ENCODE data around the gene NFATC3. TPM values are rescaled to one million over a fixed set of nuclear protein-coding genes. Genes with fewer than 3 reads are reported as not detected.

NFATC3 gene
- total and polyA plus RNA-seq, 2 of the 8 experiments (the other 6 are each of a cell fraction or from before 2014, with no cell fraction given): 17.6 to 34.5 TPM

DNA sequence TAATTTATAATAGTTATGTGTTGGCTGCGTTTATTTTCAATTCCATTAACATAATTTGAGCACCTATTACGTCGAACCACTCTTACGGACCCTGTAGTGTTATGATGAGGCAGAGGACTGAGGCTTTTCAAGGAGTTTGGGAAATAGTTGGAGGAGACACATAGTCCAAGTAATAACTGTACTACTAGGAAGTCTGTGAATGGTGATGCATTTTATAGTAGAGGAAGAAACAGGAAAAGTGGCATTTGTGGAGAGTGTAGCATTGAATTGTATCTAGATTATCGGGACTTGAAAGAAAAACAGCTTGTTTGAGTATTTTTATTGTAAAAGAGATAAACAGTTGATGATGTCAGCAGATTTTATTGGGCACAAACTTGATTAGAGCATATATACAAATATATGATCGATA is 1.7 kb downstream of the NFATC3 start:
- no peak overlapping the region for H3K4ac ChIP-seq (replicated peaks; ENCODE audit: insufficient read length, low read depth, low read length)
- no peak overlapping the region for H2BK120ac ChIP-seq (replicated peaks; ENCODE audit: low read depth, low read length)
- H3K23me2 ChIP-seq (ENCODE audit: low read depth, low read length): peaks cover 10% of the 10 kb centered on the region
- no peaks in the 10 kb centered on the region for H3K36me3 ChIP-seq (ENCODE audit: control insufficient read depth in 2 of 4, insufficient read depth in 4 of 4, low read length in 3 of 4)
- H3K27ac ChIP-seq (ENCODE audit: low read depth, low read length): no peak overlapping the region
- H3K4me1 ChIP-seq (replicated peaks in 1 of 4; ENCODE audit: control insufficient read depth in 3 of 4, insufficient read depth in 4 of 4, low read length in 3 of 4): peaks cover 2 to 14% (median 6%) of the 10 kb centered on the region in 4 experiments; a peak in 6 of 7 replicates
- H2BK5ac ChIP-seq (ENCODE audit: low read depth, low read length): no peak overlapping the region
- WGBS, 2 experiments (ENCODE audit: extremely low coverage in 1 of 2, insufficient coverage in 1 of 2, insufficient read length in 1 of 2, insufficient replicate concordance in 2 of 2, low coverage in 1 of 2, low lambda C conversion rate in 2 of 2, missing lambda C conversion rate in 1 of 2): 51% methylated on average over 6 of the region's 6 CpGs; no CpG with 5 or more reads in 1 of the 2 experiments
- no peaks in the 10 kb centered on the region for H3K27me3 ChIP-seq (replicated peaks in 1 of 4; ENCODE audit: control insufficient read depth in 3 of 4, extremely low read depth in 1 of 4, insufficient read depth in 3 of 4, low read length in 3 of 4)
- H3K9ac ChIP-seq (replicated peaks in 1 of 4; ENCODE audit: extremely low read depth in 1 of 4, low read depth in 3 of 4, low read length in 3 of 4): no peak overlapping the region
- H2AFZ ChIP-seq (ENCODE audit: low read length): no peak overlapping the region
- no peak overlapping the region for H3K14ac ChIP-seq (ENCODE audit: insufficient read length)
- no peak overlapping the region for H2BK20ac ChIP-seq (ENCODE audit: low read length)
- ChIA-PET CTCF (ENCODE audit: partially characterized antibody) (no interaction called here), POLR2A (ENCODE audit: partially characterized antibody) (interaction anchor here (2.1 kb wide), 1 partner anchor 8 kb away, joined by 11 read pairs; no protein-coding TSS in a partner anchor)
- H3K4me3 ChIP-seq (ENCODE audit: extremely low read depth in 1 of 4, insufficient read depth in 2 of 4, low read depth in 3 of 4, low read length in 4 of 4): peak overlapping the region; percentile 0 to 99 (median 92); a peak in 7 of 8 replicates
- FAIRE-seq (no peak), DNase-seq (ENCODE audit: low read depth in 1 of 2, low spot score in 2 of 2) (no peak)
- peak overlapping the region; percentile 72 to 87 for H3K4me2 ChIP-seq (ENCODE audit: insufficient read depth in 1 of 2, low read depth in 2 of 2, low read length in 2 of 2)
- H2BK12ac ChIP-seq (ENCODE audit: low read depth, low read length): no peak overlapping the region
- H4K20me1 ChIP-seq (replicated peaks in 1 of 2; ENCODE audit: control insufficient read depth in 1 of 2, insufficient read depth in 2 of 2, low read length in 2 of 2): peaks cover 2 to 4% of the 10 kb centered on the region in 2 experiments
- H3K18ac ChIP-seq (ENCODE audit: extremely low read depth, low read length): no peak overlapping the region
- no peaks in the 10 kb centered on the region for H3K9me3 ChIP-seq (ENCODE audit: insufficient read depth in 2 of 2, low read depth in 1 of 2, low read length in 1 of 2)
- no peak overlapping the region for H4K8ac ChIP-seq (ENCODE audit: extremely low read depth, insufficient read depth, low read length)
- no peak overlapping the region for H2AK5ac ChIP-seq (ENCODE audit: low read depth, low read length)
- no peak overlapping the region for H2BK15ac ChIP-seq (ENCODE audit: low read length)
- H4K5ac ChIP-seq (ENCODE audit: insufficient read length, low read depth, low read length): no peak overlapping the region
- H3K23ac ChIP-seq (ENCODE audit: insufficient read length): no peak overlapping the region
- H3K56ac ChIP-seq (replicated peaks; ENCODE audit: insufficient read length, low read depth, low read length): no peak overlapping the region
- H4K91ac ChIP-seq (replicated peaks; ENCODE audit: insufficient read length, low read length): no peak overlapping the region
- peaks cover 4% of the 10 kb centered on the region; the same call in 1 of the 2 replicates for H3K79me1 ChIP-seq (ENCODE audit: low read depth, low read length)
- TF ChIP-seq MAFK (IDR thresholded peaks at IDR 0.05; ENCODE audit: low read depth, low read length): peak; percentile 41; the same call in 1 of the 2 replicates
- no peak for TF ChIP-seq BACH1 (IDR thresholded peaks at IDR 0.05; ENCODE audit: low read length)
- no peak for TF ChIP-seq JUN (IDR thresholded peaks at IDR 0.05; ENCODE audit: low read depth, low read length)
- peaks cover 4 to 60% of the 10 kb centered on the region in 2 experiments for H3K79me2 ChIP-seq (ENCODE audit: control insufficient read depth in 1 of 2, insufficient read depth in 2 of 2, low read length in 2 of 2)

Data from H1 (cell line).